ENCODE measurements around the gene ZFAND2B.

Gene ZFAND2B

DNA sequence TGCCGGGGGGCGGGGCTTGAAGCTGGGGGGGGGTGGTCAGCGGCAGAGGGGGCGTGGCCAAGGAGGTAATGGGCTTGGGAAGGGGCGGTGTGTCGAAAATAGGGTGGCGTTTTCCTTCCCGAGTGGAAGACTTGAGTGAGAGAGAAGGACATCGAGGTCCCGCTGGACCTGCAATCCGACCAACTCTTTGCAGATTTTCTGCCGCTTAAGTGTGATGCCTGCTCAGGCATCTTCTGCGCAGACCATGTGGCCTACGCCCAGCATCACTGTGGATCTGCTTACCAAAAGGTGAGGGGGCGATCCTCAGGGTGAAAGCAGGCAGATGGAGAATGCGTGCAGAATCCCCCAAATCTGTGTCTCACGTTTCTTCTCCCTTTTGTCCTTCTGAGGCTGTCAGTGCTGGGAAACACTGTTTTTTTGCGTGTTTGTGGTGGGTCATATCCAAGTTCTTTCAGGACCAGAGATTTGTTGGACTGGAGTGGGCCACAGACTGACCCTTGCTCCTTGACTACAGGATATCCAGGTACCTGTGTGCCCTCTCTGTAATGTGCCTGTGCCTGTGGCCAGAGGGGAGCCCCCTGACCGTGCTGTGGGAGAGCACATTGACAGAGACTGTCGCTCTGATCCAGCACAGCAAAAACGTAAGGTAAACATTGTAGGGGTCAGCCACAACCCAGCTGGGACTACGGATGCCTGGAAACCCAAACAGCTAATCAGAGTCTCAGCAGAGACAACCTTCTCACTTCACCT, 727 bp downstream of the ZFAND2B start:
- Histone ChIP-seq H3K4me1 (ENCODE audit: control insufficient read depth, insufficient read depth, low read length, unreplicated experiment) (peaks cover 23% of the 10 kb centered on the region), H3K27me3 (ENCODE audit: insufficient read depth, low read length) (no peaks in the 10 kb centered on the region), H2AFZ (ENCODE audit: low read length, unreplicated experiment) (no peak overlapping the region), H3K27ac (ENCODE audit: low read depth, low read length) (peak overlapping the region; percentile 71), H3K4me3 (ENCODE audit: low read depth, low read length) (peak overlapping the region; percentile 86), H3K79me2 (ENCODE audit: control insufficient read depth, insufficient read depth, low read length, unreplicated experiment) (no peaks in the 10 kb centered on the region), H3K36me3 (ENCODE audit: insufficient read depth, low read length) (peaks cover 2% of the 10 kb centered on the region; the same call in 1 of the 2 replicates)

DNA sequence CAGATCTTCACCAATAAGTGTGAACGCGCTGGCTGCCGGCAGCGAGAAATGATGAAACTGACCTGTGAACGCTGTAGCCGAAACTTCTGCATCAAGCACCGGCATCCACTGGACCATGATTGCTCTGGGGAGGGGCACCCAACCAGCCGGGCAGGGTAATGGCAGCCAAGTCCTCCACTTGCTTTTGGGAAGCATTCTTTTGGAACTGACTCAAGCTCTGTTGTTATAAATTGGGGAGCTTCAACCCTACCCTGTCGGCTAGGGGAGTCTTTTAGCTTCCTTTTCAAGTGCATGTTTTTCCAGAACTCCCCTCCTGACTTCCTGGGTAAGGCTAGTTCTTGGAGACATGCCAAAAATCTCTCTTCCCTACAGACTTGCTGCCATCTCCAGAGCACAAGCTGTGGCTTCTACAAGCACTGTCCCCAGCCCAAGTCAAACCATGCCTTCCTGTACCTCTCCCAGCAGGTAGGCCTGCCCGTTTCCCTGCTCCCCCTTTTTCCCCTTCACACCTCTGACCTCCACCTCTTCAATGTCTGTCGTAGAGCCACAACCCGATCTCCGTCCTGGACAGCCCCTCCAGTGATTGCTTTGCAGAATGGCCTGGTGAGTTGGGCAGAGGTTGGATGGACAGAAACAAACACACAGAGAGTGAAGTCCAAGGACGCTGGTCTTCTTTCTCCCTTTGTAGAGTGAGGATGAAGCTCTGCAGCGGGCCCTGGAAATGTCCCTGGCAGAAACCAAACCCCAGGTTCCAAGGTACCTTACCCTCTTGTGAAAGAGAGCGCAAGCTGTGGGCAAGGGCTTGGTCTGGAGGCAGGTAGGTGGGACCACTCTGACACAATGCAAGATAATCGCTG, 1.5 kb downstream of the ZFAND2B start:
- Histone ChIP-seq H3K36me3 (ENCODE audit: insufficient read depth, low read length) (peaks cover 2% of the 10 kb centered on the region; the same call in 1 of the 2 replicates), H3K79me2 (ENCODE audit: control insufficient read depth, insufficient read depth, low read length, unreplicated experiment) (no peaks in the 10 kb centered on the region), H3K27me3 (ENCODE audit: insufficient read depth, low read length) (no peaks in the 10 kb centered on the region), H3K4me1 (ENCODE audit: control insufficient read depth, insufficient read depth, low read length, unreplicated experiment) (peaks cover 23% of the 10 kb centered on the region), H3K27ac (ENCODE audit: low read depth, low read length) (0 out of 2 replicates have a peak overlapping the region, but pooled peaks have one; percentile 25), H3K4me3 (ENCODE audit: low read depth, low read length) (peak overlapping the region; percentile 86), H2AFZ (ENCODE audit: low read length, unreplicated experiment) (no peak overlapping the region)

DNA sequence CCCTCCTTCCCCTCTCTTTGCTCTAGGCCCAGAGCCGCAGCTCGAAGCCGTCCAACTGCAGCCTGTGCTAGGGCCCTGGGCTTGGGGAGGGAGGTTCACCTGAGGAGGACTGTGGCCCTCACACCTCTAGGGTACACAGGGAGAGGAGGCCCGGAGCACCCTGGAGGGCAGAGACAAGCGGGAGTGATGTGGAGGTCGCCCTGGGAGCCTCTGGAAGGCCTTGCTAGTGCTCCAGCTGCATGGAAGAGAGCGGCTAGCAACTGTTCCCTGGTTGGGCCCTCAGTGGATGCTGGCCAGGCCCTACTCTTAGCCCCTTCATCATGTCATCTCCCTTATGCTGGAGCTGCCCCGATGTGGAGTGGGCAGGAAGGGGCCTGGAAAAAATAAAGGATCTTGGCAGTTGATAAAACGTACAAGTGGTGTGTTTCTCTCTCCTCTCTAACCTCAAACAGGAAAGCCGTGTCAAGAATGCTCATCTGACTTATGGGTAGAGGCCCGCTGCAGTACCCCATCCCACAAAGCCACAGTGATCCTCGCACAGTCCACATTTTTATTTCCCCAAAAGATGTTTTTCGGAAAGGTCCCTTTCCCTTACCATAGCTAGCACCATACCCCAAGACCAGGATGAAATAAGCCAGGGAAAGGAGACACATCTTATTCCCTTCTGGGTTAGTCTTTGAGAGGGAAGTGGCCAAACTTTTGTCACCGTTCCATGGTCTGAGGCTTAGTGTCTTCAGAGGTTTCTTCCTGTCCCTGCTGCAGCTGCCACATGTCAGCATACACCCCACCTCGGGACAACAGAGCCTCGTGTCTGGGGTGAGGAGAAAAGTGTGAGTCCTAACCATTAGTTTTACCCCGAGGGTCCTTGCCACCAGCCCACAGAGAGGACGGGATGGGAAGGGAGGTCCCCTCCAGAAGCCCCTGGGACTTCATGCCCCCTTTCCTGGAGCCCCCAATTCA, 2.9 kb downstream of the ZFAND2B start:
- Histone ChIP-seq H2AFZ (ENCODE audit: low read length, unreplicated experiment) (no peak overlapping the region), H3K4me1 (ENCODE audit: control insufficient read depth, insufficient read depth, low read length, unreplicated experiment) (peaks cover 23% of the 10 kb centered on the region), H3K27me3 (ENCODE audit: insufficient read depth, low read length) (no peaks in the 10 kb centered on the region), H3K27ac (ENCODE audit: low read depth, low read length) (no peak overlapping the region), H3K79me2 (ENCODE audit: control insufficient read depth, insufficient read depth, low read length, unreplicated experiment) (no peaks in the 10 kb centered on the region), H3K36me3 (ENCODE audit: insufficient read depth, low read length) (peaks cover 5% of the 10 kb centered on the region; the same call in 1 of the 2 replicates), H3K4me3 (ENCODE audit: low read depth, low read length) (no peak overlapping the region)

DNA sequence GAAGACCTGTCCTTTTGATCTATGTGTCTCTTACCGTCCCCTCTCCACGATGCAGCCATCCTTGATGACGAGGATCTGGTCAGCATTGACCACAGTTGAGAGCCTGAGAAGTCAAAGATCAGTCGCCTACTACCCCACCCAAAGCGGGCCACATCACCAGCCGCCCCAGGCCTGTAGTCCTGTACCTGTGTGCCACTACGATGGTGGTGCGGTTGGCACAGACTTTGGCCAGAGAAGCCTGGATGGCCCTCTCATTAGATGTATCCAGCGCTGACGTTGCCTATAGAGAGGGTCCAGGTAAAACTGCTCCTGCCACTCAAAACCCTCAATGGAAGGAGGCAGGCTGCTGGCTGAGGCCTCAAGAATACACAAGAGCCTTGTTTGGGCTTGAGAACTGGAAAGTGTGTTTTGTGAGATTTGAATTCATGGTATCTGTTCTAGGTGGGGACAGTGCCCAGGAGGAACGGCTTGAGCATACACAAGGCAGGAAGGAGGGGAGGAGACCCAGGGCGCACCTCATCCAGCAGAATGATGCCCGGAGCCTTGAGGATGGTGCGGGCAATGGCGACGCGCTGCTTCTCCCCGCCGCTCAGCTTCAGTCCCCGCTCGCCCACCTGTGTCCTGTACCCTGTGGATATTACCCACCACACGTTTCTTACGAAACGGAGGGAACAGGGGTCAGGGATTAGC, 3.8 kb downstream of the ZFAND2B start:
- Histone ChIP-seq H3K4me3 (ENCODE audit: low read depth, low read length) (no peak overlapping the region), H3K36me3 (ENCODE audit: insufficient read depth, low read length) (peaks cover 11% of the 10 kb centered on the region; the same call in 1 of the 2 replicates), H3K79me2 (ENCODE audit: control insufficient read depth, insufficient read depth, low read length, unreplicated experiment) (no peaks in the 10 kb centered on the region), H3K27me3 (ENCODE audit: insufficient read depth, low read length) (no peaks in the 10 kb centered on the region), H2AFZ (ENCODE audit: low read length, unreplicated experiment) (no peak overlapping the region), H3K27ac (ENCODE audit: low read depth, low read length) (no peak overlapping the region), H3K4me1 (ENCODE audit: control insufficient read depth, insufficient read depth, low read length, unreplicated experiment) (peaks cover 23% of the 10 kb centered on the region)

DNA sequence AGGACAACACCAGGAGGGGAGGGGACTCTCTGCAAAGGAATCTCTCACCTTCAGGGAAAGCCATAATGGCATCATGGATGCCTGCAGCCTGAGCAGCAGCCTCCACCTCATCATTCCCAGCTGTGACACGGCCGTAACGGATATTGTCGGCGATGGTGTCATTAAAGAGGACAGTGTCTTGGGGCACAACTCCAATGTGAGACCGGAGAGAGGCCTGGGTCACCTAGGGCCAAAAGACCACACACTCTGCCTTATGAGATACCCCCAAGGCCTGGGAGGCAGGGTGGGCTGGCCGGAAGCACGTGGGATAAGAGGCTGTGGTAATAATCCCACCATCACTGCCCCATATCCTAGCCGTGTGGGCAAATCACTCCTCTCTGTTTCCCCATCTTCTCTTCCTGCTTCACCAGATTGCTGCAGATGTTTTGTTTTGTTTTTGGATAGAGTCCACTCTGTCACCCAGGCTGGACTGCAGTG, 4.3 kb downstream of the ZFAND2B start:
- H3K27ac ChIP-seq (ENCODE audit: low read depth, low read length), result no peak overlapping the region
- no peak overlapping the region for H3K4me3 ChIP-seq (ENCODE audit: low read depth, low read length)
- H3K36me3 ChIP-seq (ENCODE audit: insufficient read depth, low read length), result peaks cover 14% of the 10 kb centered on the region; the same call in 1 of the 2 replicates
- no peak overlapping the region for H2AFZ ChIP-seq (ENCODE audit: low read length, unreplicated experiment)
- no peaks in the 10 kb centered on the region for H3K27me3 ChIP-seq (ENCODE audit: insufficient read depth, low read length)
- H3K79me2 ChIP-seq (ENCODE audit: control insufficient read depth, insufficient read depth, low read length, unreplicated experiment), result peaks cover 2% of the 10 kb centered on the region
- peaks cover 22% of the 10 kb centered on the region for H3K4me1 ChIP-seq (ENCODE audit: control insufficient read depth, insufficient read depth, low read length, unreplicated experiment)

DNA sequence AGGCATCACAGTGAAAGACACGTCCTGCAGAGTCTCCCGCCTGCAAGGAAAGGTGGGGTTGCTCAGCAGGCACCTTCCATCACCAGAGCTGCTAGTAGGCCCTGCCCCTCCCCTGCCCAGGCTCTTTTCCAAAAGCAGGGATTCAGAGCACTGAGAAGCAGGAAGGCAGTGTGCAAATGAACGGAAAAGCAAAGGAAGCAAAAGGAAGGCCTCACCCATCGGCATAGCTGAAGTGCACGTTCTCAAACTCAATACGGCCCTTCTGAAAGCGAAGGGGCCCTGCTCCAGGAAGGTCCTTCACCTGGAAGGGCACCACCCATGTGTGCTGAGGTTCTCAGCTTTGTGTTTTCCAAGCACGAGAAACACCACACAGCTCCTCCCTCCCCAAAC, 6.4 kb downstream of the ZFAND2B start:
- peaks cover 24% of the 10 kb centered on the region for H3K4me1 ChIP-seq (ENCODE audit: control insufficient read depth, insufficient read depth, low read length, unreplicated experiment)
- H3K4me3 ChIP-seq (ENCODE audit: low read depth, low read length), result no peak overlapping the region
- H3K27me3 ChIP-seq (ENCODE audit: insufficient read depth, low read length), result no peaks in the 10 kb centered on the region
- H3K36me3 ChIP-seq (ENCODE audit: insufficient read depth, low read length), result peaks cover 16% of the 10 kb centered on the region; the same call in 1 of the 2 replicates
- H3K79me2 ChIP-seq (ENCODE audit: control insufficient read depth, insufficient read depth, low read length, unreplicated experiment), result peaks cover 9% of the 10 kb centered on the region
- no peak overlapping the region for H2AFZ ChIP-seq (ENCODE audit: low read length, unreplicated experiment)
- no peak overlapping the region for H3K27ac ChIP-seq (ENCODE audit: low read depth, low read length)

DNA sequence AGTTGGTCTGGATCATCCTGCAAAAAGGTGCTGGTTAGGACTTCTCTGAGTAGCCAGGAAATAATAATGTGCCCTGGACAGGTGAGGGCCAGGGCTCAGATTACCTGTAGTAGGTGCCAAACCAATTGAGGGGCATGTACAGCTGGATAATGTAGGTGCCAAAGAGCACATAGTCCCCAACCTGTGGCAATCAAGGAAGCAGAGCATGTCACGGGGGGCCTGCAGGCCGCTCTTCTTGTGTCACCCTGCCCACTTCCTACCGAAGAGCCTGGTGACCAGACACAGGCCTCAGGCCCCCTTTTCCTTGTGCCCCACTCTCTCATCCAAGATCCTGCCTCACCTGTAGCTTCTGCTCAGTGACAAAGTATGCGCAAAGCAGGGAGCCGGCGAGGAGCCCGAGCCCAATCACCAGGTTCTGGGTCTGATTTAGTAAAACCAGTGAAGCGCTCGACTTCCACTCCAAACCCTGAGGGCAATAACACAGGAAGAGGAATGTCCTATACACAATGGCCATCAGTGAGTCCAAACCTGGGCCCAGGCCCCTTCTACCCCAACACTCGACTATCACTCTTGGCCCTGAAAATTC, 7.0 kb downstream of the ZFAND2B start:
- peaks cover 18% of the 10 kb centered on the region for H3K4me1 ChIP-seq (ENCODE audit: control insufficient read depth, insufficient read depth, low read length, unreplicated experiment)
- no peak overlapping the region for H2AFZ ChIP-seq (ENCODE audit: low read length, unreplicated experiment)
- no peaks in the 10 kb centered on the region for H3K27me3 ChIP-seq (ENCODE audit: insufficient read depth, low read length)
- H3K36me3 ChIP-seq (ENCODE audit: insufficient read depth, low read length), result peaks cover 16% of the 10 kb centered on the region; the same call in 1 of the 2 replicates
- H3K27ac ChIP-seq (ENCODE audit: low read depth, low read length), result no peak overlapping the region
- no peak overlapping the region for H3K4me3 ChIP-seq (ENCODE audit: low read depth, low read length)
- H3K79me2 ChIP-seq (ENCODE audit: control insufficient read depth, insufficient read depth, low read length, unreplicated experiment), result peaks cover 9% of the 10 kb centered on the region

DNA sequence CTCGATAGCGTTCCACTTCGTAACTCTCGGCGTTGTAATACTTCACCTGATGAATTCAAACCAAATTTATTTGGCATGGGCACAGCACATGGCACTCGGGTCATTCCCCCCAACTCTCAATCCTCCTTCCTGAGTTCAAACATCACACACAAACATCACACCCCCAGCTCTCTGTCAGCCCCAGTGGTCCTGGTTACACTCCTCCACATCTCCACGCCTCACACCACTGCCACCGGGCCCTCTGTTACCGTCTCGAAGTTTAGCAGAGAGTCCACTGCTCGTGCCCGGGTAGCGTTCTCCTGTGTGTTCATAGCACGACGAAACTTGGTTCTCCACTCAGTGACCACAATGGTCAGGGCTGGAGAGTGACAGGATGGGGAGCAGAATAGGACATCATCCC, 7.6 kb downstream of the ZFAND2B start:
- Histone ChIP-seq H3K4me3 (ENCODE audit: low read depth, low read length) (no peak overlapping the region), H3K79me2 (ENCODE audit: control insufficient read depth, insufficient read depth, low read length, unreplicated experiment) (peaks cover 9% of the 10 kb centered on the region), H3K27me3 (ENCODE audit: insufficient read depth, low read length) (no peaks in the 10 kb centered on the region), H3K36me3 (ENCODE audit: insufficient read depth, low read length) (peaks cover 14% of the 10 kb centered on the region; the same call in 1 of the 2 replicates), H2AFZ (ENCODE audit: low read length, unreplicated experiment) (no peak overlapping the region), H3K4me1 (ENCODE audit: control insufficient read depth, insufficient read depth, low read length, unreplicated experiment) (peaks cover 16% of the 10 kb centered on the region), H3K27ac (ENCODE audit: low read depth, low read length) (no peak overlapping the region)

DNA sequence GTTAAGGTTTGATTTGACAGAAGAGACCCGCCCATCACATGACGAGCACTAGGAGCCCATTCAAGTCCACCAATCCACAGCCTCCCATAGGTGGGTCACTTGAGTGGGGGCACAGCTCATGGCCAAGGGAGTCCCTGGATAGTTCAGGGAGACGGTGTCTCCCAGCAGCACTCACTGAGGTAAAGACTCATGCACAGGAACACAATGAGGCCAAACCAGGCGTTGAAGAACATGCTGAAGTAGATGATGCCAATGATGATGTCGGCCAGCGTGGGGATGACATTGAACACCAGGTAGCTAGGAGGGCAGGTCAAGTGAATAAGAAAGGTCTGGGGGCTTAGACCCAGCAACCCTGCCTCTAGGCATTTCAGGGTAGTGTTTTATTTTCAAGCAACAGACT, 8.2 kb downstream of the ZFAND2B start:
- no peak overlapping the region for H3K27ac ChIP-seq (ENCODE audit: low read depth, low read length)
- peaks cover 9% of the 10 kb centered on the region for H3K79me2 ChIP-seq (ENCODE audit: control insufficient read depth, insufficient read depth, low read length, unreplicated experiment)
- no peaks in the 10 kb centered on the region for H3K27me3 ChIP-seq (ENCODE audit: insufficient read depth, low read length)
- H2AFZ ChIP-seq (ENCODE audit: low read length, unreplicated experiment), result no peak overlapping the region
- H3K4me1 ChIP-seq (ENCODE audit: control insufficient read depth, insufficient read depth, low read length, unreplicated experiment), result peaks cover 22% of the 10 kb centered on the region
- no peak overlapping the region for H3K4me3 ChIP-seq (ENCODE audit: low read depth, low read length)
- H3K36me3 ChIP-seq (ENCODE audit: insufficient read depth, low read length), result peaks cover 14% of the 10 kb centered on the region; the same call in 1 of the 2 replicates
